ENCODE measurements around the gene C1QTNF5.

- no peak for TF ChIP-seq POLR2A (IDR thresholded peaks at IDR 0.05; ENCODE audit: low read depth, low read length)
- TF ChIP-seq POLR2AphosphoS5 (IDR thresholded peaks at IDR 0.05; ENCODE audit: low read depth, low read length): no peak
- TF ChIP-seq TAF1 (IDR thresholded peaks at IDR 0.05; ENCODE audit: borderline replicate concordance, low read depth, low read length): no peak
Measured at GRCh38 chr11:119350302-119350701, 9.6 kb upstream of the C1QTNF5 start.
